Ascending aorta (tissue), 2 donors: ENCODE measurements around the gene FZD8. TPM values are rescaled to one million over a fixed set of nuclear protein-coding genes. Genes with fewer than 3 reads are reported as not detected.
A peak's percentile ranks its signal among the peaks of the same experiment; 100 is the strongest.

Experiments
- DNase-seq, 2 donors: peaks; one replicate each; pipeline ENCODE4 v3.0.0-alpha.2; 2019; ENCODE audit warnings: low spot score in 2 of 2
- H3K27ac ChIP-seq, 2 donors: fragments of 200-600 bp; sonication (generic); one replicate each; pipeline ENCODE4 v1.5.1; 2016 to 2017; ENCODE audit warnings: mild to moderate bottlenecking in 1 of 2
- H3K27me3 ChIP-seq: fragments of 200-600 bp; sonication (generic); one replicate; pipeline ENCODE4 v1.5.1; 2017
- H3K36me3 ChIP-seq, 2 donors: fragments of 200-600 bp; sonication (generic); one replicate each; pipeline ENCODE4 v1.5.1; 2016
- H3K4me1 ChIP-seq, 2 donors: fragments of 200-600 bp; sonication (generic); one replicate each; pipeline ENCODE4 v1.5.1; 2016 to 2017; ENCODE audit warnings: mild to moderate bottlenecking in 1 of 2
- H3K4me3 ChIP-seq, 2 donors: fragments of 200-600 bp; sonication (generic); one replicate each; pipeline ENCODE4 v1.5.1; 2016 to 2017; ENCODE audit warnings: mild to moderate bottlenecking in 1 of 2
- H3K9me3 ChIP-seq, 2 donors: fragments of 200-600 bp; sonication (generic); one replicate each; pipeline ENCODE4 v1.5.1; 2016
- intact Hi-C: fragments of 100-400 bp; cut with DNase I; formaldehyde crosslinking; loops from one replicate; pipeline ENCODE4 v1.15.1; 2023
- total RNA-seq: library from RNA; depleted of rRNA; stranded (reverse); fragments of >200 nt; gene quantifications from one replicate; pipeline ENCODE4 v1.1.0, GENCODE V29; 2016
- TF ChIP-seq, protein P1 (sequence below), 3 experiments: fragments of 200-600 bp in 2 of 3; fragments of 450-650 bp in 1 of 3; sonication (generic) in 2 of 3; IDR thresholded peaks; one replicate each; pipeline ENCODE4 v1.5.1; 2016 to 2019; ENCODE audit warnings: antibody characterized with exemption in 3 of 3, mild to moderate bottlenecking in 1 of 3, moderate library complexity in 1 of 3

Gene FZD8
- total RNA-seq, 1 donor from 2014 or later, result 23.0 TPM

DNA sequence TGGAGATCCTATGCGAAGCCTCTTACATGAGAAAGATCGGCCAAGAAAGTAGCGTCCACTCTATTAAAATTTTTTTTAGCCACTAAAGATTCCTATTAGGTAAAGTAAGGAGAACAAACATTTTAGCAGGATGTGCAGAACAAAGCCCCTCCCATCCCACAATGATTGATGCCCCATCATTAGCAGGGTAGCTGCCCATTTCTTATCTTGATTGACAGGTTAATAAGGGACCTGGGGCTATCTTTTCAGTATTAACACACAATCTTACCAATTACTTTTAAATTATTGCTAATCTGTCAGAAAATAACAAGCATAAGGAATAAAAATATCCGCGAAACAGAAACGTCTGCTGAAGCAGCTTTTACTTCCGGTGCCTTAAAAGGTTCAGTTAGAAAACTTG, 5.1 kb downstream of the FZD8 start:
- no peaks in the 10 kb centered on the region for H3K27me3 ChIP-seq
- no peaks in the 10 kb centered on the region for H3K9me3 ChIP-seq
- H3K36me3 ChIP-seq, result no peaks in the 10 kb centered on the region
- intact Hi-C loops, result loop anchor here (2.0 to 10.0 kb wide), 3 partner anchors 618 to 1245 kb away; no protein-coding TSS in a partner anchor
- H3K4me3 ChIP-seq, result peak overlapping the region in 1 of 2 donors; percentile 55
- TF ChIP-seq, protein P1, sequence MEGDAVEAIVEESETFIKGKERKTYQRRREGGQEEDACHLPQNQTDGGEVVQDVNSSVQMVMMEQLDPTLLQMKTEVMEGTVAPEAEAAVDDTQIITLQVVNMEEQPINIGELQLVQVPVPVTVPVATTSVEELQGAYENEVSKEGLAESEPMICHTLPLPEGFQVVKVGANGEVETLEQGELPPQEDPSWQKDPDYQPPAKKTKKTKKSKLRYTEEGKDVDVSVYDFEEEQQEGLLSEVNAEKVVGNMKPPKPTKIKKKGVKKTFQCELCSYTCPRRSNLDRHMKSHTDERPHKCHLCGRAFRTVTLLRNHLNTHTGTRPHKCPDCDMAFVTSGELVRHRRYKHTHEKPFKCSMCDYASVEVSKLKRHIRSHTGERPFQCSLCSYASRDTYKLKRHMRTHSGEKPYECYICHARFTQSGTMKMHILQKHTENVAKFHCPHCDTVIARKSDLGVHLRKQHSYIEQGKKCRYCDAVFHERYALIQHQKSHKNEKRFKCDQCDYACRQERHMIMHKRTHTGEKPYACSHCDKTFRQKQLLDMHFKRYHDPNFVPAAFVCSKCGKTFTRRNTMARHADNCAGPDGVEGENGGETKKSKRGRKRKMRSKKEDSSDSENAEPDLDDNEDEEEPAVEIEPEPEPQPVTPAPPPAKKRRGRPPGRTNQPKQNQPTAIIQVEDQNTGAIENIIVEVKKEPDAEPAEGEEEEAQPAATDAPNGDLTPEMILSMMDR (IDR thresholded peaks at IDR 0.05), result no peak
- no peak for DNase-seq
- H3K27ac ChIP-seq, result no peak overlapping the region
- H3K4me1 ChIP-seq, result peaks cover 0 to 4% of the 10 kb centered on the region in 2 donors

DNA sequence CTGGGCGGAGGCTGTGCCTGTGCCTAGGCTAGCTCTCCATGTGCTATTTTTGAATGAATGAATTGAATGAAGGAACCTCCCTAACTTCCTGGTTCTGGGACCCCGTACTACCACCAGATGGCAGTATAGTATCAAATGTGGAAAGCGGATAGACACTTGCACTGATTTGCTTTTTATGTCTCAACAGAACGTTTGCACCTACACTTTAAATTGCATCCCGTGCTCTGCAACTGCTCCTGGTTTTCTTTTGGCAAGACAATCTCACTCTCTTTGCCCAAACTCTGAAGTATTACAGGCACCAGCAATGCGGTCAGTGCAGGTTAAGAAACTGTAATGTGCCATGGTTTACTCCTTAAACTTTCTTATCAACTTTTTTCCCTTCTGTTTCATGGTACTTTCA, 6.5 kb downstream of the FZD8 start:
- H3K36me3 ChIP-seq, result no peaks in the 10 kb centered on the region
- DNase-seq, result peak in 1 of 2 donors; percentile 72
- no peak overlapping the region for H3K27ac ChIP-seq
- H3K9me3 ChIP-seq, result no peaks in the 10 kb centered on the region
- TF ChIP-seq, protein P1 (IDR thresholded peaks at IDR 0.05), result peak; percentile 71 to 92 (median 89)
- intact Hi-C loops, result loop anchor here (1.0 to 10.0 kb wide), 3 partner anchors 619 to 1247 kb away; no protein-coding TSS in a partner anchor
- H3K4me1 ChIP-seq, result peaks cover 0 to 4% of the 10 kb centered on the region in 2 donors
- no peak overlapping the region for H3K4me3 ChIP-seq
- H3K27me3 ChIP-seq, result no peaks in the 10 kb centered on the region

DNA sequence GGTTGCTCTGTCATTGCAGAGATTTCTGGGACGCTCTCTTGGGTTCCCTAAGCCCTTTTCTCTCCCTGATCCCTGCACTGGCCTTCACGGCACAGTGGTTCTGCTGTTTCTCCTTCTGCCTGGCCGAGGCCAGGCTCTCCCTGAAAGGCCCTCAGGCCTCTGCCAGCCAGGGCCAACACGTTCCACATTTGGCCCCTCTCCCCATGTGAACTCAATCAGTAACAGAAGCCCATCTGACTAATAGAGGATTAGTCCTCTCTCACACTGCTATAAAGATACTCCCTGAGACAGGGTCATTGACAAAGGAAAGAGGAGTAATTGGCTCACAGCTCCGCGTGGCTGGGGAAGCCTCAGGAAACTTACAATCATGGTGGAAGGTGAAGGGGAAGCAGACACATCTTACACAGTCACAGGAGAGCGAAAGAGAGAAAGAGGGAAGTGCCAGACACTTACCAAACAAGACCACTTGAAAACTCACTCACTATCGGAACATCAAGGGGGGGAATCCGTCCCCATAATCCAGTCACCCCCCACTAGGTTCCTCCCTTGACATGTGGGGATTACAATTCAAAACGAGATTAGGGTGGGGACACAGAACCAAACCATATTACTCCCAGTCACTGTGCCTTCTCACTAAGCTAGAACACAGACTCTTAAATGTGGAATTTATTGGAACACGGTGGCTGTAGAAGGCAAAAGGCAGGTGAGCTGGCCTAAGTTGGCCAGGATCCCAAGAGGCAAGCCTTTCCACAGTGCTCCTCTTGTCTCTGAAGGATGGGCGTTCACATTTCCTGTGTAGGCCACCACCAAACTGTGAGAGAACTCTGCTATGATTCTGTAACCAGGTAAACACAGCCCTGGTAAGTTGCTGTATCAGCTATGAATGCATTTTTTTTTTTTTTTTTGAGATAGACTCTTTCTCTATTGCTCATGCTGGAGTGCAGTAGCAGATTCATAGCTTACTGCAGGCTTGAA, 8.8 kb downstream of the FZD8 start:
- TF ChIP-seq, protein P1 (IDR thresholded peaks at IDR 0.05), result no peak
- Histone ChIP-seq H3K36me3 (no peaks in the 10 kb centered on the region), H3K9me3 (no peaks in the 10 kb centered on the region), H3K4me1 (no peaks in the 10 kb centered on the region), H3K4me3 (no peak overlapping the region), H3K27me3 (no peaks in the 10 kb centered on the region), H3K27ac (no peak overlapping the region)
- intact Hi-C loops, result loop anchor here (10.0 kb wide), 1 partner anchor 622 kb away; no protein-coding TSS in a partner anchor
- DNase-seq, result no peak

DNA sequence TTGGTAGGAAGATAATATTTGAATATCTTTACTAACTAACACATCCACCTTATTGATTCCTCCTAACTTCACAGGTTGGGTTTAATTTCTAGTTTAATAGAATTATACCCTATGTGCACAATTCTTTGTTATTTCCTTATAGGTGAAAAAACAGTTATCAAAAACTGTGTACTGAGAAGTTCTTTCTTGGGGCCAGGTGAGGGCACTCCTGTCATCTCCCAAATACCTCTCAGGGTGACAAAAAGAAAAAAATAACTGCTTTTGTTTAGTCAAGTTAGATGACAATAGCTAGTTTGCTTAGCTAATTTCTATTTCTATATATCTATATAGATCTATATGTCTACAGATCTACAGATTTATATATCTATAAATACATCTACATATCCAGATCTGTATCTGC, 10.1 kb downstream of the FZD8 start:
- TF ChIP-seq, protein P1 (IDR thresholded peaks at IDR 0.05), result no peak
- Histone ChIP-seq H3K4me3 (no peak overlapping the region), H3K27ac (no peak overlapping the region), H3K36me3 (no peaks in the 10 kb centered on the region), H3K27me3 (no peaks in the 10 kb centered on the region), H3K4me1 (no peaks in the 10 kb centered on the region), H3K9me3 (no peaks in the 10 kb centered on the region)
- DNase-seq, result no peak
- intact Hi-C loops, result loop anchor here (10.0 kb wide), 1 partner anchor 623 kb away; no protein-coding TSS in a partner anchor

DNA sequence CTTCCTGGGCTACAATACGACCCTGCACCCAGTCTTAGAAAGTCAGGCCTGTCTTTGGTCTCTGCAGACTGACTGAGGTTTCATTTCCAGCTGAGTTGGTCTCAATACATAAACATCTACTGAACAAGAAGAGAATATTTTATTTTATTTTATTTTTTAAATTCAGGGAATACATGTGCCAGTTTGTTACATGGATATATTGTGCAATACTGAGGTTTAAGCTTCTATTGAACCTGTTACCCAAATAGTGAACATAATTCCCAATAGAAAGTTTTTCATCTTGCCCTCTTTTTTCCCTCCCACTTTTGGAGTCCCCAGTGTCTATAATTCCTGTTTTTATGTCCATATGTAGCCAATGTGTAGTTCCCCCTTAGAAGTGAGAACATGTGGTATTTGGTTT, 10.7 kb downstream of the FZD8 start:
- no peak for DNase-seq
- H3K36me3 ChIP-seq, result no peaks in the 10 kb centered on the region
- H3K27me3 ChIP-seq, result no peaks in the 10 kb centered on the region
- H3K9me3 ChIP-seq, result no peaks in the 10 kb centered on the region
- H3K4me3 ChIP-seq, result no peak overlapping the region
- no peak overlapping the region for H3K27ac ChIP-seq
- intact Hi-C loops, result loop anchor here (10.0 kb wide), 1 partner anchor 623 kb away; no protein-coding TSS in a partner anchor
- TF ChIP-seq, protein P1 (IDR thresholded peaks at IDR 0.05), result no peak
- H3K4me1 ChIP-seq, result no peaks in the 10 kb centered on the region
